Lung (tissue), 12 donors: ENCODE results near the gene GNAT1. TPM values are rescaled to one million over a fixed set of nuclear protein-coding genes. Genes with fewer than 3 reads are reported as not detected.

Experiments used
- ATAC-seq: fragments of 200-7000 bp; cut with Tn5 transposase; one replicate; pipeline ENCODE4 v1.9.1; 2020; ENCODE audit warnings: moderate number of reproducible peaks; ENCODE audit not compliant: insufficient read depth, low FRiP score
- DNase-seq, 3 donors: peaks; one replicate each; pipeline ENCODE4 v3.0.0-alpha.2; 2013 to 2017
- H3K27ac ChIP-seq, 2 donors: one replicate each; pipeline ENCODE4 v1.5.1; 2013; ENCODE audit warnings: mild to moderate bottlenecking in 2 of 2, moderate library complexity in 2 of 2, control low read depth in 1 of 2, inconsistent platforms in 1 of 2, low read depth in 1 of 2, low read length in 1 of 2
- H3K27me3 ChIP-seq, 3 donors: one replicate each; pipeline ENCODE4 v1.5.1; 2013; ENCODE audit warnings: low read length in 2 of 3; ENCODE audit not compliant: control insufficient read depth in 3 of 3, insufficient read depth in 3 of 3
- H3K36me3 ChIP-seq, 4 donors: one replicate each; pipeline ENCODE4 v1.5.1; 2013; ENCODE audit warnings: low read length in 4 of 4, mild to moderate bottlenecking in 1 of 4, moderate library complexity in 1 of 4; ENCODE audit not compliant: control insufficient read depth in 4 of 4, insufficient read depth in 4 of 4
- H3K4me1 ChIP-seq, 5 donors: one replicate each; pipeline ENCODE4 v1.5.1; 2013; ENCODE audit warnings: low read length in 5 of 5, mild to moderate bottlenecking in 2 of 5, moderate library complexity in 1 of 5; ENCODE audit not compliant: control insufficient read depth in 5 of 5, insufficient read depth in 5 of 5
- H3K4me3 ChIP-seq: one replicate; pipeline ENCODE4 v1.5.1; 2013; ENCODE audit warnings: mild to moderate bottlenecking, control low read depth, moderate library complexity
- H3K9ac ChIP-seq, 2 donors: one replicate each; pipeline ENCODE4 v1.5.1; 2013; ENCODE audit warnings: low read length in 2 of 2, control low read depth in 1 of 2; ENCODE audit not compliant: insufficient read depth in 1 of 2
- H3K9me3 ChIP-seq, 4 donors: one replicate each; pipeline ENCODE4 v1.5.1; 2013; ENCODE audit warnings: low read length in 3 of 4, mild to moderate bottlenecking in 1 of 4, moderate library complexity in 1 of 4; ENCODE audit not compliant: control insufficient read depth in 4 of 4, insufficient read depth in 3 of 4
- CTCF ChIP-seq: IDR thresholded peaks from 2 replicates; pipeline ENCODE4 v1.5.1; 2012; ENCODE audit warnings: mild to moderate bottlenecking; ENCODE audit errors: control extremely low read depth, extremely low read depth
- WGBS, 2 donors: extraction: QIAGEN DNeasy Blood & Tissue Kit; methylation state at CpG; one replicate each; pipeline ENCODE4 v1.1.7; 2013; 5-methylcytosine and 5-hydroxymethylcytosine counted together
- polyA plus RNA-seq, 2 donors: library from polyadenylated mRNA; stranded (reverse); fragments of 200-250 nt; gene quantifications; one replicate each; pipeline ENCODE4 v1.2.1, GENCODE V29; 2013
- total RNA-seq, 2 donors: library from RNA; depleted of rRNA in 1 of 2; stranded (reverse); fragments of >200 nt in 1 of 2; gene quantifications; one replicate each; pipeline ENCODE4 v1.2.1, GENCODE V29; 2014 to 2021
- donor health status: control.
- donor health status: control.
- donor health status: Bipolar disorder and iron deficiency.
- donor health status: healthy.
- donor health status: DM: yes; HTN: yes; CAD: no.

Gene GNAT1
- total and polyA plus RNA-seq, 4 donors, result 0.05 to 0.16 TPM; not detected in 2

- Histone ChIP-seq H3K36me3 (peaks cover 0 to 5% (median 3%) of the 10 kb centered on the region in 4 donors), H3K9ac (no peak overlapping the region), H3K27me3 (no peaks in the 10 kb centered on the region), H3K9me3 (no peaks in the 10 kb centered on the region), H3K4me3 (no peak overlapping the region), H3K4me1 (peaks cover 2 to 49% (median 40%) of the 10 kb centered on the region in 5 donors), H3K27ac (peak overlapping the region; percentile 56 to 84)
- DNase-seq, result peak in 1 of 3 donors; percentile 52
- TF ChIP-seq CTCF, result no peak
- WGBS, 2 donors, result 47 to 53% methylated on average over 10 of the region's 10 CpGs
- ATAC-seq, result no peak
Measured at GRCh38 chr3:50170689-50171088, 20.7 kb upstream of the GNAT1 start.

DNA sequence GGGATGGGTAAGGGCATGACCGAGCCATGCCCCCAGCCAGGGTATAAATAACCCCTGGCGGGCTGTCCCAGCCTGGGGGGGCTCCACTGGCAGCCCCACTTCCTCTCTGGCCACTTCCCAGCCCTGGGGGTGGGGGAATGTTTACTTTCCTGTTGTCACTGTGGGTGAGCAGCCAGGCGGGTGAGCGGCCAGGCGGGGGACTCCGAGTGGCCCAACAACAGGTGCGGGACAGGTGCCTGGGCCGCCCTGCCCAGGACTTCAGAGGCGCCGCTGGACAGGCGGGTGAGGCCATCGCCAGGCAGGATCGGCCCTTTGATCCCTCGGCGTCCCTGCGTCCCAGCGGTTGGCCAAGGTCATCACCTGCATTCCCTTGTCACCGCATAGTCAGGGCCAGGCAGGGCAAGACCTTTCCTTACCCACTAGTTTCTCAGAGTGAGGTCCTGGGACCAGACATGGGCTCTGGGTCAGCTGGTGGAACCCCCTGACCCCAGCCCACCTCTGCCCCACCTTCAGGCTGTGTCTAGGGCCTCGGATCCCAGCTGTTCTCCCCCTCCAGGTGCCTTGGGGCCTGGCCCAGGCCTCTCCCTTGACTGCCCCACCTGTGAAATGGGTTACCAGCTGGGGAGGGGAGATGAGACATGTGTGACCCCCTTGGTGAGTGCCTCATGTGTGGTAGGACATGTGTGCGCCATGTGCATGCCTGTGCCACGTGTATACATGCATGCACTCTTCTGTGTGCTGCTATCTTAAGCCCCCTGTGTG lies 19.7 kb upstream of the GNAT1 start:
- no peak for TF ChIP-seq CTCF
- ATAC-seq (no peak), DNase-seq (no peak)
- no peak overlapping the region for H3K4me3 ChIP-seq
- no peaks in the 10 kb centered on the region for H3K9me3 ChIP-seq
- H3K4me1 ChIP-seq, result peaks cover 0 to 39% (median 32%) of the 10 kb centered on the region in 5 donors
- 57 to 77% methylated on average over 18 to 21 of the region's 21 CpGs for WGBS, 2 donors
- no peak overlapping the region for H3K9ac ChIP-seq
- H3K27me3 ChIP-seq, result no peaks in the 10 kb centered on the region
- peak overlapping the region in 1 of 2 donors; percentile 74 for H3K27ac ChIP-seq
- H3K36me3 ChIP-seq, result peaks cover 0 to 8% (median 5%) of the 10 kb centered on the region in 4 donors

DNA sequence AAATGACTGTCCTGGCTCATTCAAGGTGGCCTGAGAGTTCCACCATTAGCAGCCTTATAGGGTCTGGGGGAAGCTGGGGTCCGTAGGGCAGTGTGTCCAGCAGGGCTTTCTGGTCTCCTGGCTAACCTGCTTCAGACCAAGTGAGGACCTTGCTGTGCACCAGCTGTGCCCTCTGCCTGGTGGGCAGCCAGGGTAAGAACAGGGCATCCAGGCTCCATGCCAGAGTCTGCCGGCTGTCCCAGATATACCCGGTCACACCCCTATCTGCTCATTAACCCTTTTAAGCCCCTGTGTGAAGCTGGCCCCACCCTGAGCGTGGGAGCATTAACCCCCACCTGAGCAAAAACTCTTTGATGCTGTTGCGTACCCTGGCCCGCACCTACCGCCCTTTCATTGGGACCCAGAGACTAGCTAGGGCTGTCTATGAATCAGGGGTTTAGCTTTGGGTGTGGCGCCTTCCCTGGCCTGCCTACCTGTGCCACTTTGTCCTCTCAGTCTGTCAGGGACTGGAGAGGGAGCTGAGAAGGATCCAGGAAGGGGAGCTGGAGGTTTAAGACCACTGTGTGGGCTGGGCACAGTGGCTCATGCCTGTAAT lies 18.7 kb upstream of the GNAT1 start:
- Histone ChIP-seq H3K4me3 (no peak overlapping the region), H3K27me3 (no peaks in the 10 kb centered on the region), H3K27ac (peak overlapping the region in 1 of 2 donors; percentile 74), H3K4me1 (peaks cover 0 to 35% (median 24%) of the 10 kb centered on the region in 5 donors), H3K9ac (no peak overlapping the region), H3K9me3 (no peaks in the 10 kb centered on the region), H3K36me3 (peaks cover 0 to 11% (median 8%) of the 10 kb centered on the region in 4 donors)
- no peak for TF ChIP-seq CTCF
- DNase-seq (no peak), ATAC-seq (no peak)
- 73 to 83% methylated on average over 8 of the region's 8 CpGs for WGBS, 2 donors
